GM06990 (cell line): ENCODE data around the gene FA2H.
"Not testable (repeated sequence)": the region's sequence is repeated elsewhere in the genome, so short reads cannot be mapped to it uniquely, and the experiment has no call there.

Source experiments
- DNase-seq: peaks from one replicate; pipeline ENCODE4 v3.0.0-alpha.2; 2011; ENCODE audit not compliant: insufficient read length; ENCODE audit errors: extremely low read depth
- H3K27me3 ChIP-seq: replicated peaks from 2 replicates; pipeline ENCODE4 v1.6.0; 2011; ENCODE audit warnings: low read length; ENCODE audit not compliant: control insufficient read depth, insufficient read depth
- H3K36me3 ChIP-seq: 2 replicates; pipeline ENCODE4 v1.5.1; 2011; ENCODE audit warnings: low read length; ENCODE audit not compliant: control insufficient read depth, insufficient read depth
- H3K4me3 ChIP-seq: replicated peaks from 2 replicates; pipeline ENCODE4 v1.5.1; 2011; ENCODE audit warnings: low read depth, mild to moderate bottlenecking, control low read depth, low read length
- TF ChIP-seq, protein P1 (sequence below): IDR thresholded peaks from 2 replicates; pipeline ENCODE4 v1.5.1; 2011; ENCODE audit warnings: low read length, control low read depth, mild to moderate bottlenecking, inconsistent platforms; ENCODE audit not compliant: insufficient read depth, poor library complexity, severe bottlenecking

FA2H gene

DNA sequence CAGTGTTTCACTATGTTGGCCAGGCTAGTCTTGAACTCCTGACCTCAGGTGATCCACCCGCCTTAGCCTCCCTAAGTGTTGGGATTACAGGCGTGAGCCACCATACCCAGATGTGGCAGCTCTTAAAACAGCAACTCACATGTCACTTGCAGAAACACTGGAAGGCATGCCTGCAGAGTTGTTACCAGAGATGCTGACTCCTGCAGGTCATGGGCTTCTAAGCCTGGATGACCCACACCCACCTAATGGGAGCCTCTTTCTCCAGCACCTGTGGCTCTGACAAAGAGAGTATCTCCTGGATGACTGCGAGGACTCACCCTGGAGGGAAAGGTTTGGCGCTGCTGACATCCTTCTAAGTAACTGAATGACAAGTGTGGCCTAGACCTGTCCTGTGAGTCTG lies 96.8 kb downstream of the FA2H start:
- H3K36me3 ChIP-seq = peaks cover 15% of the 10 kb centered on the region
- no peak for DNase-seq
- TF ChIP-seq, protein P1, sequence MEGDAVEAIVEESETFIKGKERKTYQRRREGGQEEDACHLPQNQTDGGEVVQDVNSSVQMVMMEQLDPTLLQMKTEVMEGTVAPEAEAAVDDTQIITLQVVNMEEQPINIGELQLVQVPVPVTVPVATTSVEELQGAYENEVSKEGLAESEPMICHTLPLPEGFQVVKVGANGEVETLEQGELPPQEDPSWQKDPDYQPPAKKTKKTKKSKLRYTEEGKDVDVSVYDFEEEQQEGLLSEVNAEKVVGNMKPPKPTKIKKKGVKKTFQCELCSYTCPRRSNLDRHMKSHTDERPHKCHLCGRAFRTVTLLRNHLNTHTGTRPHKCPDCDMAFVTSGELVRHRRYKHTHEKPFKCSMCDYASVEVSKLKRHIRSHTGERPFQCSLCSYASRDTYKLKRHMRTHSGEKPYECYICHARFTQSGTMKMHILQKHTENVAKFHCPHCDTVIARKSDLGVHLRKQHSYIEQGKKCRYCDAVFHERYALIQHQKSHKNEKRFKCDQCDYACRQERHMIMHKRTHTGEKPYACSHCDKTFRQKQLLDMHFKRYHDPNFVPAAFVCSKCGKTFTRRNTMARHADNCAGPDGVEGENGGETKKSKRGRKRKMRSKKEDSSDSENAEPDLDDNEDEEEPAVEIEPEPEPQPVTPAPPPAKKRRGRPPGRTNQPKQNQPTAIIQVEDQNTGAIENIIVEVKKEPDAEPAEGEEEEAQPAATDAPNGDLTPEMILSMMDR = no peak

DNA sequence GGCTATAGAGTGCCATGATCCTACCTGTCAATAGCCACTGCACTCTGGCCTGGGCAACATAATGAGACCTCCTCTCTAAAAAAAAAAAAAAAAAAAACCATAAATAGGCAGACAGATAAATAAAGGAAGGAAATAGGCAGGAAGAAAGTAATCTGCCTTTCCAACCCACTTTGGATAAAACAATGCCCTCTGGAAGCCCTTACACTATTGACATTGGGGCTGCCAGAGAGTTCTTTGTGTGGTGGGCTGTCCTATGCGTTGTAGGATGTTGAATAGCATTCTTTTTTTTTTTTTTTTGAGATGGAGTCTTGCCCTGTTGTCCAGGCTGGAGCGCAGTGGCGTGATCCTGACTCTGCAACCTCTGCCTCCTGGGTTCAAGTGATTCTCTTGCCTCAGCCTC lies 100.7 kb downstream of the FA2H start:
- H3K4me3 ChIP-seq = no peak overlapping the region
- TF ChIP-seq, protein P1 = no peak
- peaks cover 11% of the 10 kb centered on the region for H3K36me3 ChIP-seq
- H3K27me3 ChIP-seq = no peaks in the 10 kb centered on the region
- DNase-seq = no peak

More for the DNA sequence above, 96.8 kb downstream of the FA2H start:
- Histone ChIP-seq H3K27me3 (no peaks in the 10 kb centered on the region), H3K4me3 (no peak overlapping the region)

DNA sequence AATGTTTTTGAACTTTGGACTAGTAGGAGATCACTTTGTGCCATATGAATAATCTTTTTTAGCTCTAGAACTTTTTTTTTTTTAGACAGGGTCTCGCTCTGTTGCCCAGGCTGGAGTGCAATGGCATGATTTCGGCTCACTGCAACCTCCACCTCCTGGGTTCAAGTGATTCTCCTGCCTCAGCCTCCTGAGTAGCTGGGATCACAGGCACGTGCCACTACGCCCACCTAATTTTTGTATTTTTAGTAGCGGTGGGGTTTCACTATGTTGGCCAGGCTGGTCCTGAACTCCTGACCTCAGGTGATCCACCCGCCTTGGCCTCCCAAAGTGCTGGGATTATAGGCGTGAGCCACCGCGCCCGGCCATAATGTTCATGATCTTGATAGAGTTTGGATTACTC lies 105.7 kb downstream of the FA2H start:
- not testable (repeated sequence) for DNase-seq, H3K27me3 ChIP-seq, H3K4me3 ChIP-seq, H3K36me3 ChIP-seq

DNA sequence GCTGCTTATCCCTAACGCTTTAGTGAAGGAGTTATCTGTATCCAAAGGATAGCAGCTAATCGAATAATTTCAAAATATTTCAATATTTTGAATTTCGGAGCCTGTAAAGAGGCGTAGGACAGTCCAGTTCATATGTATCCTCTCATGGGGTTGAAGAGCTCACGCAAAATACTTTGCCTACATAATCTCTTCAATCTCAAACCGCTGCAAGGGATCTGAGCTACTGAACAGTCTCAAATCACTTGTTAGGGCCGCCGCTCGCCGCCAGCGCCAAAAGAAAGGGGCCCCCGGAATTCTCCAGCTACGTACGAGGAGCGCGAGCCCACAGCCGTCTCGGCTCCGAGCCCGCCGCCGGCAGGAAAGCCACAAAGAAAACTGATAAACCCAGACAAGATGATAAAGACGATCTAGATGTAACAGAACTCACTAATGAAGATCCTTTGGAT lies 107.3 kb downstream of the FA2H start:
- peak overlapping the region; percentile 68 for H3K4me3 ChIP-seq
- no peaks in the 10 kb centered on the region for H3K27me3 ChIP-seq
- TF ChIP-seq, protein P1 = no peak
- DNase-seq = peak; percentile 64
- peaks cover 7% of the 10 kb centered on the region for H3K36me3 ChIP-seq

DNA sequence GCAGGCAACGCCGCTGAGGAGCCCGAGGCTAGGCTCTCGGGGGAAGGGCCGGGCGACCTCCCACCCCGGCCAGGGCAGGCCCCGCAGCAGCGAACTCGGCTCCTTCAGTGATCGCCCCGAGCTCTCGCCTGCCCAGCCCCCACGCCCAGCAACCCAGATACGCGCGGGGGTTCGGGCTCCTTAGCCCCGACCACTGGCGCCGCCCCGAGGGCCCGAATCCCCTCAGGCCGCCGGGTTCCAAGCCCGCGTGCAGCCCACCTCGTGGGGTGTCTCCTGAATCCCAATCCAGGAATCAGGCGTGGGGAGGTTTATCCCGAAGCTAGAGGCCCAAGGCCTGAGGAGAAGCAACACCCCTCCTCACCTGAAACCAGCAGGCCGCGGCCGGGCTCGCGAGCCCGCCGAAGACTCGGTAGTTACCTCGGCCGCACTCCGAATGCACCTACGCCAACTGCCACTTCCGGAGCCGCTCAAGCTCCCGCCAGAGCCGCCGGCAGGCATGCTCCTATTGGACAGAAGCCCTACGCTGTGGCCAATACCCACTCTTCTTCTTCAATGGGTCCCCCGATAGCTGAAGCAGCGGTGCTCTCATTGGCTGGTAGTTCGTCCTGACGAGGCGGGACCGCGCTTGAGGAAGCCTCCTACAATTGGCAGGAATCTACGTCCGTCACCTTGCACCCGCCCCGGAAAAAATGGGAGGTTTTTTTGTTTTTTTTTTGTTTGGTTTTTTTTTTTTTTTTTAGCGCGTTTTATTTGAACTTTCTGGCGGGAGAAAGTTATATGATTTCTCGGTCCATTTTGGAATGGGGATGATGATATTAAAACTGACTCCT lies 108.0 kb downstream of the FA2H start, which contains the start of gene RFWD3:
Gene RFWD3, minus strand, starts transcription at position 453 of the 830 bp plus-strand sequence. CDS start 5,428 bp downstream, outside the sequence.
- TF ChIP-seq, protein P1 = no peak

DNA sequence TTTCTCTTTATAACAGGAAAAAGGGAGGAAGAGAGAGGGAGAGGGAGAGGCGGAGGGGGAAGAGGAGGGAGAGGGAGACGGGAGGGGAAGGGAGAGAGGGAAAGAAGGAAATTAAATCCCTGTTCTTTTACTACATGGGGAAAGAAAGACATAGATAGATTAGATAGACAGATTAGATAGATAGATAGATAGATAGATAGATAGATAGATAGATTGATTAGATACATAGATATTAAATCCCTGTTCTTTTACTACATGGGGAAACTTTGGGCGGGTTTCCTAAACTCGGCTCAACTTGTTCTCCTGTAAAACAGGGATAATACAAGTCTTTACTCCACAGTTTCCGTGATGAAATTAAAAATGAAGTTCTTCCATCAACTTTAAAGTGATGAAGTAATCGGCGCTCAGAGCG lies 108.6 kb downstream of the FA2H start:
- Histone ChIP-seq H3K4me3 (peak overlapping the region; percentile 90), H3K27me3 (no peaks in the 10 kb centered on the region), H3K36me3 (peaks cover 8% of the 10 kb centered on the region)
- TF ChIP-seq, protein P1 = no peak
- DNase-seq = no peak

More for the DNA sequence above, 108.0 kb downstream of the FA2H start, which contains the start of gene RFWD3:
- H3K27me3 ChIP-seq = no peaks in the 10 kb centered on the region
- peak within 1 kb of the TSS; percentile 90 for H3K4me3 ChIP-seq
- peak; percentile 93 for DNase-seq
- H3K36me3 ChIP-seq = peaks cover 7% of the 10 kb centered on the region
